HepG2 (cell line): ENCODE data around the gene MLX. TPM values are rescaled to one million over a fixed set of nuclear protein-coding genes. Genes with fewer than 3 reads are reported as not detected.

Experiments used
- ARID2 ChIP-seq: sonication (generic); formaldehyde crosslinking; IDR thresholded peaks from 2 replicates; pipeline ENCODE4 v1.8.1; 2022; ENCODE audit warnings: mild to moderate bottlenecking, missing genetic modification reagents, borderline replicate concordance
- ARNT2 ChIP-seq: sonication (generic); formaldehyde crosslinking; IDR thresholded peaks from 2 replicates; pipeline ENCODE4 v1.8.0; 2022; ENCODE audit warnings: mild to moderate bottlenecking, low read depth, missing genetic modification reagents, moderate library complexity
- MED8 ChIP-seq: sonication (generic); formaldehyde crosslinking; IDR thresholded peaks from 2 replicates; pipeline ENCODE4 v1.8.1; 2023; ENCODE audit warnings: mild to moderate bottlenecking, missing genetic modification reagents; ENCODE audit not compliant: insufficient replicate concordance
- NCOA1 ChIP-seq: sonication (generic); formaldehyde crosslinking; IDR thresholded peaks from 2 replicates; pipeline ENCODE4 v1.9.0; 2021; ENCODE audit warnings: missing genetic modification reagents
- PRMT3 ChIP-seq: sonication (generic); formaldehyde crosslinking; IDR thresholded peaks from 2 replicates; pipeline ENCODE4 v1.8.1; 2022; ENCODE audit warnings: low read depth, mild to moderate bottlenecking, moderate library complexity, missing genetic modification reagents, borderline replicate concordance
- RBM22 ChIP-seq: fragments of 200-400 bp; formaldehyde crosslinking; optimal IDR thresholded peaks from 2 replicates; pipeline ENCODE3; 2017; ENCODE audit warnings: mild to moderate bottlenecking, low read length, moderate library complexity
- SOX13 ChIP-seq, 3 experiments: fragments of 450-650 bp in 1 of 3; sonication (generic) in 1 of 3; formaldehyde crosslinking in 1 of 3; IDR thresholded peaks in 2 of 3; conservative IDR thresholded peaks in 1 of 3; 2 replicates each; pipeline versions ENCODE4 v1.5.0 to v1.6.1; 2016 to 2020; ENCODE audit warnings: antibody characterized with exemption in 1 of 3, mild to moderate bottlenecking in 1 of 3, missing compliant biosample characterization in 1 of 3, missing genetic modification reagents in 1 of 3, moderate library complexity in 1 of 3
- ZMAT3 ChIP-seq: sonication (generic); formaldehyde crosslinking; conservative IDR thresholded peaks from 2 replicates; pipeline ENCODE4 v1.7.0; 2021; ENCODE audit warnings: missing genetic modification reagents
- ZNF850 ChIP-seq: sonication (generic); formaldehyde crosslinking; conservative IDR thresholded peaks from 2 replicates; pipeline ENCODE4 v1.9.0; 2021; ENCODE audit warnings: mild to moderate bottlenecking, missing genetic modification reagents
- ZSCAN21 ChIP-seq: sonication (generic); formaldehyde crosslinking; IDR thresholded peaks from 2 replicates; pipeline ENCODE4 v1.8.0; 2022; ENCODE audit warnings: mild to moderate bottlenecking, missing genetic modification reagents, moderate library complexity, borderline replicate concordance
- polyA plus RNA-seq, 8 experiments: library from polyadenylated mRNA; depleted of rRNA in 3 of 8; stranded (reverse) in 7 of 8; unstranded in 1 of 8; fragments of >200 nt; fragmentation: Illumina TruSeq in 4 of 8; extraction: Trizol in 4 of 8; gene quantifications; 2 replicates each; pipeline versions ENCODE4 v1.2.1 to v1.2.3, GENCODE V29; 2011 to 2016; ENCODE audit warnings: low read depth in 4 of 8, missing spikeins in 1 of 8, mixed read lengths in 1 of 8; ENCODE audit not compliant: insufficient read depth in 1 of 8
- total RNA-seq, 5 experiments: library from RNA; depleted of rRNA; stranded (reverse); fragments of >200 nt; fragmentation: Illumina TruSeq; extraction: Trizol; gene quantifications; 2 replicates each; pipeline ENCODE4 v1.2.3, GENCODE V29; 2016; ENCODE audit warnings: low read depth in 1 of 5
- TF ChIP-seq, protein P1 (sequence below): sonication (generic); formaldehyde crosslinking; IDR thresholded peaks from 2 replicates; pipeline ENCODE4 v1.4.0; 2020; ENCODE audit warnings: mild to moderate bottlenecking, missing genetic modification reagents
- TF ChIP-seq, protein P2 (sequence below): IDR thresholded peaks from 2 replicates; pipeline ENCODE4 v1.6.1; 2012; ENCODE audit warnings: inconsistent platforms
- TF ChIP-seq, protein P3 (sequence below): sonication (generic); formaldehyde crosslinking; IDR thresholded peaks from 2 replicates; pipeline ENCODE4 v1.4.0; 2020; ENCODE audit warnings: missing genetic modification reagents
- TF ChIP-seq, protein P4 (sequence below): IDR thresholded peaks from 2 replicates; pipeline ENCODE4 v1.6.1; 2016; ENCODE audit warnings: missing genetic modification reagents, missing compliant biosample characterization
- TF ChIP-seq, protein P5 (sequence below), 2 experiments: sonication (generic) in 1 of 2; formaldehyde crosslinking in 1 of 2; IDR thresholded peaks; 2 replicates each; pipeline versions ENCODE4 v1.4.0 to v1.6.1; 2018 to 2020; ENCODE audit warnings: missing genetic modification reagents in 2 of 2, borderline replicate concordance in 1 of 2, low read depth in 1 of 2, mild to moderate bottlenecking in 1 of 2, missing biosample characterization in 1 of 2
- TF ChIP-seq, protein P6 (sequence below): sonication (generic); formaldehyde crosslinking; IDR thresholded peaks from 2 replicates; pipeline ENCODE4 v1.4.0; 2020; ENCODE audit warnings: missing genetic modification reagents
- TF ChIP-seq, protein P7 (sequence below): sonication (generic); formaldehyde crosslinking; IDR thresholded peaks from 2 replicates; pipeline ENCODE4 v1.8.0; 2022; ENCODE audit warnings: missing genetic modification reagents, low read depth, mild to moderate bottlenecking, borderline replicate concordance

MLX gene
- total and polyA plus RNA-seq, 2 of the 13 experiments (the other 11 are each of a cell fraction or from before 2014, with no cell fraction given) = 38.9 to 74.4 TPM

DNA sequence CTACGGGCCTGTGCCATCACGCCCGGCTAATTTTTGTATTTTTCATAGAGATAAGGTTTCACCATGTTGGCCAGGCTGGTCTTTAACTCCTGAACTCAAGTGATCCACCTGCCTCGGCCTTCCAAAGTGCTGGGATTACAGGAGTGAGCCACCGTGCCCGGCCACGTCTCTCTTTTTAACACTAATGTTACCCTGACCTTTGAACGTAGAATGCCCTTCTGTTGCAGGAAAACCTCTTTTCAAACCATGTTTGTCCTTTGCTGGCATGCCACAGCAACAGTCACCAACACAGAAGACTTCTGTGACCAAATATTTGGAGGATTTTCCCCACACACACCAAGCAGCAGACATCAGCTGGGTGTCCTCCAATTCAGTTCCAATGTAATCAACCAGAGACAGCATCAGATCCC is 22.0 kb upstream of the MLX start (continued):
- TF ChIP-seq, protein P1, sequence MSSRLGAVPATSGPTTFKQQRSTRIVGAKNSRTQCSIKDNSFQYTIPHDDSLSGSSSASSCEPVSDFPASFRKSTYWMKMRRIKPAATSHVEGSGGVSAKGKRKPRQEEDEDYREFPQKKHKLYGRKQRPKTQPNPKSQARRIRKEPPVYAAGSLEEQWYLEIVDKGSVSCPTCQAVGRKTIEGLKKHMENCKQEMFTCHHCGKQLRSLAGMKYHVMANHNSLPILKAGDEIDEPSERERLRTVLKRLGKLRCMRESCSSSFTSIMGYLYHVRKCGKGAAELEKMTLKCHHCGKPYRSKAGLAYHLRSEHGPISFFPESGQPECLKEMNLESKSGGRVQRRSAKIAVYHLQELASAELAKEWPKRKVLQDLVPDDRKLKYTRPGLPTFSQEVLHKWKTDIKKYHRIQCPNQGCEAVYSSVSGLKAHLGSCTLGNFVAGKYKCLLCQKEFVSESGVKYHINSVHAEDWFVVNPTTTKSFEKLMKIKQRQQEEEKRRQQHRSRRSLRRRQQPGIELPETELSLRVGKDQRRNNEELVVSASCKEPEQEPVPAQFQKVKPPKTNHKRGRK (CRISPR knock-in tag) = no peak
- no peak for TF ChIP-seq ZNF850 (CRISPR knock-in tag)
- no peak for TF ChIP-seq ARID2 (CRISPR knock-in tag)
- no peak for TF ChIP-seq MED8 (CRISPR knock-in tag)
- TF ChIP-seq, protein P2, sequence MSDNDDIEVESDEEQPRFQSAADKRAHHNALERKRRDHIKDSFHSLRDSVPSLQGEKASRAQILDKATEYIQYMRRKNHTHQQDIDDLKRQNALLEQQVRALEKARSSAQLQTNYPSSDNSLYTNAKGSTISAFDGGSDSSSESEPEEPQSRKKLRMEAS = peak; percentile 34; the same call in 1 of the 2 replicates
- TF ChIP-seq, protein P3, sequence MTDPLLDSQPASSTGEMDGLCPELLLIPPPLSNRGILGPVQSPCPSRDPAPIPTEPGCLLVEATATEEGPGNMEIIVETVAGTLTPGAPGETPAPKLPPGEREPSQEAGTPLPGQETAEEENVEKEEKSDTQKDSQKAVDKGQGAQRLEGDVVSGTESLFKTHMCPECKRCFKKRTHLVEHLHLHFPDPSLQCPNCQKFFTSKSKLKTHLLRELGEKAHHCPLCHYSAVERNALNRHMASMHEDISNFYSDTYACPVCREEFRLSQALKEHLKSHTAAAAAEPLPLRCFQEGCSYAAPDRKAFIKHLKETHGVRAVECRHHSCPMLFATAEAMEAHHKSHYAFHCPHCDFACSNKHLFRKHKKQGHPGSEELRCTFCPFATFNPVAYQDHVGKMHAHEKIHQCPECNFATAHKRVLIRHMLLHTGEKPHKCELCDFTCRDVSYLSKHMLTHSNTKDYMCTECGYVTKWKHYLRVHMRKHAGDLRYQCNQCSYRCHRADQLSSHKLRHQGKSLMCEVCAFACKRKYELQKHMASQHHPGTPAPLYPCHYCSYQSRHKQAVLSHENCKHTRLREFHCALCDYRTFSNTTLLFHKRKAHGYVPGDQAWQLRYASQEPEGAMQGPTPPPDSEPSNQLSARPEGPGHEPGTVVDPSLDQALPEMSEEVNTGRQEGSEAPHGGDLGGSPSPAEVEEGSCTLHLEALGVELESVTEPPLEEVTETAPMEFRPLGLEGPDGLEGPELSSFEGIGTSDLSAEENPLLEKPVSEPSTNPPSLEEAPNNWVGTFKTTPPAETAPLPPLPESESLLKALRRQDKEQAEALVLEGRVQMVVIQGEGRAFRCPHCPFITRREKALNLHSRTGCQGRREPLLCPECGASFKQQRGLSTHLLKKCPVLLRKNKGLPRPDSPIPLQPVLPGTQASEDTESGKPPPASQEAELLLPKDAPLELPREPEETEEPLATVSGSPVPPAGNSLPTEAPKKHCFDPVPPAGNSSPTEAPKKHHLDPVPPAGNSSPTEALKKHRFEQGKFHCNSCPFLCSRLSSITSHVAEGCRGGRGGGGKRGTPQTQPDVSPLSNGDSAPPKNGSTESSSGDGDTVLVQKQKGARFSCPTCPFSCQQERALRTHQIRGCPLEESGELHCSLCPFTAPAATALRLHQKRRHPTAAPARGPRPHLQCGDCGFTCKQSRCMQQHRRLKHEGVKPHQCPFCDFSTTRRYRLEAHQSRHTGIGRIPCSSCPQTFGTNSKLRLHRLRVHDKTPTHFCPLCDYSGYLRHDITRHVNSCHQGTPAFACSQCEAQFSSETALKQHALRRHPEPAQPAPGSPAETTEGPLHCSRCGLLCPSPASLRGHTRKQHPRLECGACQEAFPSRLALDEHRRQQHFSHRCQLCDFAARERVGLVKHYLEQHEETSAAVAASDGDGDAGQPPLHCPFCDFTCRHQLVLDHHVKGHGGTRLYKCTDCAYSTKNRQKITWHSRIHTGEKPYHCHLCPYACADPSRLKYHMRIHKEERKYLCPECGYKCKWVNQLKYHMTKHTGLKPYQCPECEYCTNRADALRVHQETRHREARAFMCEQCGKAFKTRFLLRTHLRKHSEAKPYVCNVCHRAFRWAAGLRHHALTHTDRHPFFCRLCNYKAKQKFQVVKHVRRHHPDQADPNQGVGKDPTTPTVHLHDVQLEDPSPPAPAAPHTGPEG (CRISPR knock-in tag) = peak; percentile 27; the same call in 1 of the 2 replicates
- no peak for TF ChIP-seq ZSCAN21 (CRISPR knock-in tag)
- no peak for TF ChIP-seq SOX13 (IDR thresholded peaks at IDR 0.05)
- TF ChIP-seq SOX13 (CRISPR knock-in tag; conservative IDR thresholded peaks at IDR 0.05 in 1 of 2, IDR thresholded peaks at IDR 0.05 in 1 of 2) = peak in 1 of 2 experiments; percentile 49; a peak in 2 of 4 replicates
- TF ChIP-seq, protein P4, sequence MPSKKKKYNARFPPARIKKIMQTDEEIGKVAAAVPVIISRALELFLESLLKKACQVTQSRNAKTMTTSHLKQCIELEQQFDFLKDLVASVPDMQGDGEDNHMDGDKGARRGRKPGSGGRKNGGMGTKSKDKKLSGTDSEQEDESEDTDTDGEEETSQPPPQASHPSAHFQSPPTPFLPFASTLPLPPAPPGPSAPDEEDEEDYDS (CRISPR knock-in tag) = 0 out of 2 replicates have a peak, but pooled peaks have one; percentile 22
- TF ChIP-seq, protein P5, sequence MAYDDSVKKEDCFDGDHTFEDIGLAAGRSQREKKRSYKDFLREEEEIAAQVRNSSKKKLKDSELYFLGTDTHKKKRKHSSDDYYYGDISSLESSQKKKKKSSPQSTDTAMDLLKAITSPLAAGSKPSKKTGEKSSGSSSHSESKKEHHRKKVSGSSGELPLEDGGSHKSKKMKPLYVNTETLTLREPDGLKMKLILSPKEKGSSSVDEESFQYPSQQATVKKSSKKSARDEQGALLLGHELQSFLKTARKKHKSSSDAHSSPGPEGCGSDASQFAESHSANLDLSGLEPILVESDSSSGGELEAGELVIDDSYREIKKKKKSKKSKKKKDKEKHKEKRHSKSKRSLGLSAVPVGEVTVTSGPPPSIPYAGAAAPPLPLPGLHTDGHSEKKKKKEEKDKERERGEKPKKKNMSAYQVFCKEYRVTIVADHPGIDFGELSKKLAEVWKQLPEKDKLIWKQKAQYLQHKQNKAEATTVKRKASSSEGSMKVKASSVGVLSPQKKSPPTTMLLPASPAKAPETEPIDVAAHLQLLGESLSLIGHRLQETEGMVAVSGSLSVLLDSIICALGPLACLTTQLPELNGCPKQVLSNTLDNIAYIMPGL (CRISPR knock-in tag; IDR thresholded peaks at IDR 0.05; ENCODE audit: borderline replicate concordance in 1 of 2, low read depth in 1 of 2) = no peak
- no peak for TF ChIP-seq ZMAT3 (CRISPR knock-in tag)
- TF ChIP-seq RBM22 = peak; percentile 74
- TF ChIP-seq ARNT2 (CRISPR knock-in tag) = no peak
- no peak for TF ChIP-seq NCOA1
- TF ChIP-seq, protein P6, sequence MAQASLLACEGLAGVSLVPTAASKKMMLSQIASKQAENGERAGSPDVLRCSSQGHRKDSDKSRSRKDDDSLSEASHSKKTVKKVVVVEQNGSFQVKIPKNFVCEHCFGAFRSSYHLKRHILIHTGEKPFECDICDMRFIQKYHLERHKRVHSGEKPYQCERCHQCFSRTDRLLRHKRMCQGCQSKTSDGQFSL (CRISPR knock-in tag) = 0 out of 2 replicates have a peak, but pooled peaks have one; percentile 47
- TF ChIP-seq PRMT3 (CRISPR knock-in tag) = no peak
- TF ChIP-seq, protein P7, sequence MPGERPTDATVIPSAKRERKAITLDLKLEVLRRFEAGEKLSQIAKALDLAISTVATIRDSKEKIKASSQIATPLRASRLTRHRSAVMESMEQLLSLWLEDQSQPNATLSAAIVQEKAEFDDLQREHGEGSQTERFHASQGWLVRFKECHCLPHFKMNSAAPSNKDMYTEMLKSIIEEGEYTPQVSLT (CRISPR knock-in tag) = no peak
